ENCODE results near the gene LRRFIP1.
A peak's percentile ranks its signal among the peaks of the same experiment; 100 is the strongest.

LRRFIP1 gene

DNA sequence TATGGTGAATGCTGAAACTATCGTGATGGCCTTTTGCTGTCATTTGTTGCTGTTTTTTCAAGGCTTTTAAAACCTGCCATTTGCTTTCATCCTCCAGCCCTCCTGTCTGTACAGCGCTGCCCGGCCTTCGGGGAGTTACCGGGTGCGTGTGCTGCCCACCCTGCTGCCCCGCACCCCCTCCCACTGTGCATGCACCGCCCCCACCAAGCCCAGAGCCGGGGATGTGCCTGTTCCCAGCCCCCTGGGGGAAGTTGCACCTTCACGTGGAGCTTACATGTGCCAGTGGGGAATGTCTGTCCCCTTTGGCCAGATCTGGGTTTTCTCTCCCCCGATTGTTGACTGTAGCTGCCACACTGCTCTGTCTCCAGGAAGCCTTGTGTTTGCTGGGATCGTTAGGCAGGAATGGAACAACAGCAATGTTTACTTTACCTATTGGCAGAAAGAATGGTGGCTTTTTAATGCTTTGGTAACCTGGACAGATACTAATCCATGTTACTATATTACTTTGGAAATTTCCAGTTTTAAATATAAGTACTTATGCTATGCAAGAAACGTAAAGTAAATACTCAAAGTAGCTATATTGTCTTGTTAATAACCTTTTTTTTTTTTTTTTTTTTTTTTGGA is 106.4 kb downstream of the LRRFIP1 start:
- Histone ChIP-seq H3K9ac (ENCODE audit: low read length) (no peak overlapping the region), H3K27me3 (ENCODE audit: control insufficient read depth, insufficient read depth, low read length) (no peaks in the 10 kb centered on the region), H3K27ac (ENCODE audit: low read depth, low read length) (peak overlapping the region; percentile 36; the same call in 1 of the 2 replicates), H3K9me3 (ENCODE audit: control insufficient read depth, insufficient read depth, low read depth, low read length) (no peaks in the 10 kb centered on the region), H3K4me1 (ENCODE audit: control insufficient read depth, insufficient read depth, low read length) (peaks cover 59% of the 10 kb centered on the region), H3K36me3 (ENCODE audit: control insufficient read depth, insufficient read depth, low read length) (no peaks in the 10 kb centered on the region), H3K4me3 (ENCODE audit: low read depth, low read length) (no peak overlapping the region)

DNA sequence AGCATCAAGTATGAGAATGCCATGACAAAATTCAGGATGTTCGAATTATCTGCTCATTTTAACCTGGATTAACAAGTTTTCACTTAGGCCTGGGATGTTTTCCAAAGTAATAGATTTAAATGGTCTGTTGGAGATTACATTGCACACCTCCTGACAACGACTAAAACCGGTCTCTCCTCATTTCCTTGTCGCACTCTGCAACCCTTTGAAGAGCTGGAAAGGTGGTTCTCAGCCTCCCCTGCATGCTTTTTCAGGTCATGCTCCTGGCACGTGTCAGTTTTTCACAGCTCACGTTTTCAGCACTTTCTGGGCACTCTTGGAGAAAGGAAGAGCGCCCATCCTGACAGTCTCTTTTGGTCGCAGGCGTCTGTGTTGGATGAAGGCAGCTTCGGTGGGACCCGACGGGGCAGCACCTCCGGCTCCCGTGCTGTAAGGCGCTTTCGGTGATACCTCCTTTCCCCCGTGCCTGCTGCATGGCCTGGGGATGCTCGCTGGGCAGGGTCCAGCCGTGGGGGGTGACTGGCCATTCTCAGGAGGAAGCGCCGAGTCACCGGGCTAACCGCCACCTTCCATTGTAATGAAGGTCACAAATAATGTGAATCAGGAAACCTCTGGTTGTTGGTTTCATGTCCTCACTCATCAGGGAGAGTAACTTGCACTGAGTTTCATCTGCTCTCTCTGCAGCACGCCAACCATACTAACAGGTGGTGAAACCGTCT is 107.7 kb downstream of the LRRFIP1 start:
- peaks cover 58% of the 10 kb centered on the region for H3K4me1 ChIP-seq (ENCODE audit: control insufficient read depth, insufficient read depth, low read length)
- no peaks in the 10 kb centered on the region for H3K36me3 ChIP-seq (ENCODE audit: control insufficient read depth, insufficient read depth, low read length)
- no peaks in the 10 kb centered on the region for H3K27me3 ChIP-seq (ENCODE audit: control insufficient read depth, insufficient read depth, low read length)
- no peak overlapping the region for H3K27ac ChIP-seq (ENCODE audit: low read depth, low read length)
- H3K9me3 ChIP-seq (ENCODE audit: control insufficient read depth, insufficient read depth, low read depth, low read length) = no peaks in the 10 kb centered on the region
- peak overlapping the region; percentile 10 for H3K9ac ChIP-seq (ENCODE audit: low read length)
- H3K4me3 ChIP-seq (ENCODE audit: low read depth, low read length) = no peak overlapping the region

DNA sequence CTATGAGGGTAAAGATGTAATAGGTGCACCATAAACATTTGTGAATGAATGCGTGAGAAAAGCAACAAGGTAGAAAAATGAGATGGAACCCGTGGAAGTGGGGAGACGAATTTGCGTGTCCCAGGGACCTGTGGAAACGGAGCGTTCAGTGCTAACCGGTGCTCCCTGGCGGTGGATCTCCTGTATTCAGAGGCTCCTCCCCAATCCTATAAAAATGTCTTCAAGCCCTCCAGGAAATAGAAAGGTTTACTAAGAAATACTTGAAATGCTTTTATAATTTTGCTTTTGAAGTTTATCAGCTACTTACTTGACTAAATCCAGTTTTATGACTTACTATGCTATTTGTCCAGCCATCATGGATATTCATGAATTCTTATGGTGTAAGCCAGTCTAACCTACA is 108.4 kb downstream of the LRRFIP1 start:
- Histone ChIP-seq H3K36me3 (ENCODE audit: control insufficient read depth, insufficient read depth, low read length) (no peaks in the 10 kb centered on the region), H3K27me3 (ENCODE audit: control insufficient read depth, insufficient read depth, low read length) (no peaks in the 10 kb centered on the region), H3K9ac (ENCODE audit: low read length) (no peak overlapping the region), H3K9me3 (ENCODE audit: control insufficient read depth, insufficient read depth, low read depth, low read length) (no peaks in the 10 kb centered on the region), H3K4me3 (ENCODE audit: low read depth, low read length) (no peak overlapping the region), H3K27ac (ENCODE audit: low read depth, low read length) (no peak overlapping the region), H3K4me1 (ENCODE audit: control insufficient read depth, insufficient read depth, low read length) (peaks cover 55% of the 10 kb centered on the region)

DNA sequence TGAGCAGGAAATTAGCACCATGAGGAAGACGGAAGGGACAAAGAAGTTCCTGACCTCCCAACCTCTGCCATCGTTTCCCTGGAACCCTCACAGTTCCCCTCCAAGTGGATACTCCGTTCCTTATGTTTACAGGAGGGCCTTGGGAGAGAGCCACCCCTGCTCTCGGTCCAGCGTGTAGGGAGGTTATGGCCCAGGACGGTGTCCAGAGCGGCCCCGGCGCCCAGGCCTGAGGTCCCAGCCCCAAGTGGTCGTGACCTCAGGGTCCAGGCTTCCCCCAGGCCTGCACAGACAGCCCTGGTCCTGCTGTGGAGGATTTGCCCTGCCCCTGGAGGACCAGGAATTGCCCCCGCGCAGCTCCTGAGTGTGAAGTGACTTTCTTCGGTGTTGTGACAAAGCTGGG is 109.4 kb downstream of the LRRFIP1 start:
- H3K9me3 ChIP-seq (ENCODE audit: control insufficient read depth, insufficient read depth, low read depth, low read length) = no peaks in the 10 kb centered on the region
- no peaks in the 10 kb centered on the region for H3K36me3 ChIP-seq (ENCODE audit: control insufficient read depth, insufficient read depth, low read length)
- no peak overlapping the region for H3K27ac ChIP-seq (ENCODE audit: low read depth, low read length)
- H3K27me3 ChIP-seq (ENCODE audit: control insufficient read depth, insufficient read depth, low read length) = no peaks in the 10 kb centered on the region
- peaks cover 46% of the 10 kb centered on the region for H3K4me1 ChIP-seq (ENCODE audit: control insufficient read depth, insufficient read depth, low read length)
- H3K9ac ChIP-seq (ENCODE audit: low read length) = no peak overlapping the region
- no peak overlapping the region for H3K4me3 ChIP-seq (ENCODE audit: low read depth, low read length)

DNA sequence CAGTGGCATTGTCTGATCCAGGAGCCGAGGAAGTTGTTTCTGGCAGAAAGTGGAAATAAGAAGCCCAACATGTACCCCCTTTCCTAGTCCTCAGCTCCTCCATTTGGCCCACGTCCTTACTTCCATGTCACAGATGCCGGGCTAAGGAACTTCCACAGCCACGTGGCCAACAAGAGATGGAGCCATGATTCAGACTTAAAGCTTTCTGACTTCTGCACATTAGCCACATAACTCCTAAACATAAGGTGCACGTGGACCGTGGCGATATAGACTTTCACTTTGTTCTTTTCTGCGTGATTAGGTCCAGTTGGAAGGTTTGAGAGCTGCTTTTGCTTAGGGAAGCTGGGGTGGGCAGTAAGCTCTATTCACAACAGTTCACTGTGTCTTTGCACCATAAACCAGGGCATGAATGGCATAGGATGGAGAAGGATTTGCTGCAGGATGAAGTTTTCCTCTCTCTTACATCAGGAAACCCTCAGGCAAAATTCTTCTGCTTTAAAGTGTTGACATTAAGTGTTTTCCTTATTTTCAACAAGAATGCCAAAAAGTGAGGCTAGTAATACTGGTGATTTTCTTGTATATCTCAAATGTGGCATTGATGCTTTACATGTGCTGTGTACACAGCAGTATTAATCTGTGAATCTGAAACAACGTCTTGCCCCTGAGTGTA is 109.9 kb downstream of the LRRFIP1 start:
- Histone ChIP-seq H3K4me3 (ENCODE audit: low read depth, low read length) (no peak overlapping the region), H3K9ac (ENCODE audit: low read length) (no peak overlapping the region), H3K4me1 (ENCODE audit: control insufficient read depth, insufficient read depth, low read length) (peaks cover 41% of the 10 kb centered on the region), H3K9me3 (ENCODE audit: control insufficient read depth, insufficient read depth, low read depth, low read length) (no peaks in the 10 kb centered on the region), H3K27ac (ENCODE audit: low read depth, low read length) (no peak overlapping the region), H3K36me3 (ENCODE audit: control insufficient read depth, insufficient read depth, low read length) (no peaks in the 10 kb centered on the region), H3K27me3 (ENCODE audit: control insufficient read depth, insufficient read depth, low read length) (no peaks in the 10 kb centered on the region)

DNA sequence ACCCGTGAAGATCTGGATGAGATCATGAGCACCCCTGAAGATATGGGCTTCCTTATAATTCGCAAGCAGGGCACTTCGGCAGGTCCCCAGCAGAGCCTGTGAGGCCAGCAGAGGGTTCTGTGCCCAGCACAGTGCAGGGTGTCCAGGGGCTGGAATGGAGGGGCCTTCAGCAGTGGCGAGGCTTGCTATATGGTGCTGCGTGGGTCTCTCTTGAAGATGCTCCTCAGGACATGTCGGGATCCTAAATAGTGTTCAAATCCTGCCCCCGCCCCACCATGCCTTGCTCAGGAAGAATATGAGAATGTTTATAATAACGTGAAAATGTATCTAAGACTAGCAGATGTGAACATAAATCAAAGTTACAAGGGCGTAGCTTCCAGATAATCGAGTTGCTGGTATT is 110.9 kb downstream of the LRRFIP1 start:
- Histone ChIP-seq H3K4me1 (ENCODE audit: control insufficient read depth, insufficient read depth, low read length) (peaks cover 34% of the 10 kb centered on the region), H3K27ac (ENCODE audit: low read depth, low read length) (no peak overlapping the region), H3K4me3 (ENCODE audit: low read depth, low read length) (no peak overlapping the region), H3K36me3 (ENCODE audit: control insufficient read depth, insufficient read depth, low read length) (no peaks in the 10 kb centered on the region), H3K9me3 (ENCODE audit: control insufficient read depth, insufficient read depth, low read depth, low read length) (no peaks in the 10 kb centered on the region), H3K27me3 (ENCODE audit: control insufficient read depth, insufficient read depth, low read length) (no peaks in the 10 kb centered on the region), H3K9ac (ENCODE audit: low read length) (no peak overlapping the region)

DNA sequence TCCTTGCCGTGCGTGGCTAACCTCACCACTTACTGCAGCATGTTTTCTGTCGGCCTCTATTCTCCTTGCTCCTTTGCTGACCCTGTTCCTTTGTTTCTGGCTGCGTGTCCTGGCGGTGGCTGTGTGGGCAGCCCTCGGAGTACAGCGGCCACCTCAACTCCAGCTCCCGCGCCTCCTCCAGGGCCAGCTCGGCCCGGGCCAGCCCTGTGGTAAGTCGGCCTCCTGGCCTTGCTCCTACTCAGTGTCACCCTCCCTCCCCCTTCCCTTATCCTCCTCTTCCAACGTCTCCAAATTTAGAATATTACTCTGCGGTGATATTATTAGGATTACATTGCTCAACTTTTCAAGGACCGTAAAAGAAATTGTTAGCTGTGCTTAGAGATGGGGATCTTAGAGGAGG is 111.7 kb downstream of the LRRFIP1 start:
- Histone ChIP-seq H3K27ac (ENCODE audit: low read depth, low read length) (no peak overlapping the region), H3K27me3 (ENCODE audit: control insufficient read depth, insufficient read depth, low read length) (no peaks in the 10 kb centered on the region), H3K9me3 (ENCODE audit: control insufficient read depth, insufficient read depth, low read depth, low read length) (no peaks in the 10 kb centered on the region), H3K4me1 (ENCODE audit: control insufficient read depth, insufficient read depth, low read length) (peaks cover 34% of the 10 kb centered on the region), H3K4me3 (ENCODE audit: low read depth, low read length) (no peak overlapping the region), H3K36me3 (ENCODE audit: control insufficient read depth, insufficient read depth, low read length) (no peaks in the 10 kb centered on the region), H3K9ac (ENCODE audit: low read length) (no peak overlapping the region)

DNA sequence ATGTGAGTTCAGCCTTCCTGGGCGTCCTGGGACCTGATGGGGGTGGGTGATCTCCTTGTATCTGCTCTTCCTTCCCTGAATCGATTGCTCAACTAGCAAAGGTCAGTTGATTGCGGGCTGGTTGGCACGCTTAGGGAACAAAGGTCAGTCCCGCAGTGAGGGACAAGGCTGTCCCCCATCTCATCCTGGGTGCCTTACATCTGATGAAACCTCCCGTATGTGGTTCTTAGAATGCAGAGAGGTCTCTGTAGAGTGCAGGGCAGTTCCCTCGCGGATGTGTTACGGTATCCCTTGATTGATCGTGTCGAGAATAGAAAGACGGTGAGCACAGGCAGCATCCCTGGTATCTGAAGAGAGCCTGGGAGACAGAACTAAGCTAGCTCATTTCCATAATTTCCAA is 114.8 kb downstream of the LRRFIP1 start:
- no peaks in the 10 kb centered on the region for H3K9me3 ChIP-seq (ENCODE audit: control insufficient read depth, insufficient read depth, low read depth, low read length)
- no peak overlapping the region for H3K4me3 ChIP-seq (ENCODE audit: low read depth, low read length)
- H3K27ac ChIP-seq (ENCODE audit: low read depth, low read length) = no peak overlapping the region
- no peaks in the 10 kb centered on the region for H3K27me3 ChIP-seq (ENCODE audit: control insufficient read depth, insufficient read depth, low read length)
- peaks cover 28% of the 10 kb centered on the region for H3K4me1 ChIP-seq (ENCODE audit: control insufficient read depth, insufficient read depth, low read length)
- 0 out of 2 replicates have a peak, but pooled peaks cover 6% of the 10 kb centered on the region for H3K36me3 ChIP-seq (ENCODE audit: control insufficient read depth, insufficient read depth, low read length)
- H3K9ac ChIP-seq (ENCODE audit: low read length) = no peak overlapping the region

DNA sequence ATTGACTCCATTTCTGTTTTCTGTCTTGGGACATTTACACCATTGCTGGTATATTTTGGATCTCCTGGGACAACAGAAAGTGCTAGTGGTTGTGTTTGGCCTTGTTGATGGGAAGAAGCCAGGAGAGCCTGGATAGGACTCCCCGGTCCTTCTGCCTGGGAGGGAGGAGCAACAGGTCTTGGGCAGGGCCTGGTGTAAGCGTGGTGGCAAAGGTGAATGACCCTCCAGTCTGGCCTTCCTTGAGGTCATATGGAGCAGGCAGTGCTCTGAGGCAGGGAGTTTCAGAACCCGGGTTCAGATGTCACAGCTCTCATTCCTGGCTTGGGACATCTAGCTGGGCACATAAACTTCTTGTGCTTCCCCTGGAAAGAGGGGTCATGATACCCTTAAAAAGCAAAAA is 115.2 kb downstream of the LRRFIP1 start:
- Histone ChIP-seq H3K27ac (ENCODE audit: low read depth, low read length) (no peak overlapping the region), H3K9me3 (ENCODE audit: control insufficient read depth, insufficient read depth, low read depth, low read length) (no peaks in the 10 kb centered on the region), H3K9ac (ENCODE audit: low read length) (no peak overlapping the region), H3K4me1 (ENCODE audit: control insufficient read depth, insufficient read depth, low read length) (peaks cover 28% of the 10 kb centered on the region), H3K27me3 (ENCODE audit: control insufficient read depth, insufficient read depth, low read length) (no peaks in the 10 kb centered on the region), H3K4me3 (ENCODE audit: low read depth, low read length) (no peak overlapping the region), H3K36me3 (ENCODE audit: control insufficient read depth, insufficient read depth, low read length) (0 out of 2 replicates have a peak, but pooled peaks cover 8% of the 10 kb centered on the region)

DNA sequence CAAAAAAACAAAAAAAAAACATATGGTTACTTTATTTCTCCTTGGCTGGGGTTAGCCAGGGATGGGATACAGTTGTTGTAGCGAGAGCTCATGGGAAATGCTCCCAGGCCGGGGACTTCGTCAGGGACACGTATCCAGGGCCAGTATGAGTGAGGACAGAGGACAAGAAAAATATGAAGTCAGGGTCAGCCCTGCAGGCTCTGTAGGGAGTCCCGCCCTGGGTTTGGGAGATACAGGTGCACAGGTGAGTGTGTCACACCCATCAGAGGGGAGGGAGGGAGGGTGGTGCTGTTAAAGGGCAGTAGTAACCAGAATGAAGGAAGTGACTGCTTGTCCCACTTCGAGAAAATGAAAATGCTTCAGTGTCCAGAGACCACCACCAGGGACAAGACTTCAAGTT is 115.6 kb downstream of the LRRFIP1 start:
- no peak overlapping the region for H3K27ac ChIP-seq (ENCODE audit: low read depth, low read length)

More for the DNA sequence above, 115.6 kb downstream of the LRRFIP1 start:
- Histone ChIP-seq H3K4me3 (ENCODE audit: low read depth, low read length) (no peak overlapping the region), H3K27me3 (ENCODE audit: control insufficient read depth, insufficient read depth, low read length) (no peaks in the 10 kb centered on the region), H3K36me3 (ENCODE audit: control insufficient read depth, insufficient read depth, low read length) (0 out of 2 replicates have a peak, but pooled peaks cover 8% of the 10 kb centered on the region), H3K9me3 (ENCODE audit: control insufficient read depth, insufficient read depth, low read depth, low read length) (no peaks in the 10 kb centered on the region), H3K9ac (ENCODE audit: low read length) (no peak overlapping the region), H3K4me1 (ENCODE audit: control insufficient read depth, insufficient read depth, low read length) (peaks cover 28% of the 10 kb centered on the region)

All from HUES6 (cell line).